ENCODE data around the gene DAGLA.

DNA sequence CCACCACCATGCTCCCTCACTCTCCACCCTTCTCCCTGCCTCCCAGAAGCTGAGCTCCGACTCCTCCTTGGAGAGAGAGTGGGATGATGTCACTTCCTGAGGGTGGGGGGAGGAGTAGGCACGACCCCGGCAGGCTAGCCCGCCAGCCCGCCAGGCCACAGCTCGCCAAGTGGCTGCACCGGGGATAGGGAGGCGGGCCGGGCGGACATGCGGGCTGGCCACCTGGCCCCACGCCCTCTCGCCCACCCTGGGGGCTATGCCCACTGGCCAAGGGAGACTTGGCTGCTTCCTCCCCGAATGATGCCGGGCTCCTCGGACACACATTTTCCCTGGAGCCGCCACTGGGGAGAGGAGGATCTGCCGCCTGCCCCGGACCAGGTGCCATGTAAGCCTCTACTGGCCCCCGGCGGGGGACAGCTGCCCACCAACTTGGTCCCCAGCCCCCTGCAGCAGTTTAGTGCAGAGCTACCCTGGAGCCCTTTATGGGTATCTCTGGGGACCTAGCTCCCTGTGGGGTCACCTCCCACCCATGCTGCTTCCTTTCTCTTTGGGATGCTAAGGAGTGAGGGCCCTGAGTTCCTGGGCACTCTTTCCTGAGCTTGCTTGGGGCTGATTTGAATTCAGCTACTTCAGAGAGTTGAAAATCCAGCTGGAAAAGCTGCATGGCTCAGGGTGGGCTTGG is 38.6 kb downstream of the DAGLA start:
- TF ChIP-seq CTCF (IDR thresholded peaks at IDR 0.05 in 8 of 11, conservative IDR thresholded peaks at IDR 0.05 in 3 of 11) (no peak), POLR2A (IDR thresholded peaks at IDR 0.05) (no peak), POLR2AphosphoS5 (IDR thresholded peaks at IDR 0.05) (peak in 2 of 3 donors; percentile 40 to 55)
